Neuronal stem cell (in vitro differentiated cells): ENCODE results near the gene CEPT1.

Experiments
- DNase-seq: peaks from one replicate; pipeline ENCODE4 v3.0.0-alpha.2; 2013; ENCODE audit warnings: low spot score
- H2AFZ ChIP-seq: one replicate; pipeline ENCODE4 v1.6.1; 2013; ENCODE audit warnings: mild to moderate bottlenecking, low read length, inconsistent platforms
- H2AK5ac ChIP-seq: 2 replicates; pipeline ENCODE4 v1.6.1; 2013; ENCODE audit warnings: low read depth, mild to moderate bottlenecking, inconsistent platforms, low read length, moderate library complexity, mixed read lengths
- H2BK120ac ChIP-seq: 2 replicates; pipeline ENCODE4 v1.6.1; 2013; ENCODE audit warnings: low read depth, mild to moderate bottlenecking, inconsistent platforms, low read length, moderate library complexity, mixed read lengths
- H2BK12ac ChIP-seq: one replicate; pipeline ENCODE4 v1.6.1; 2013; ENCODE audit warnings: low read length, inconsistent platforms
- H2BK15ac ChIP-seq: 2 replicates; pipeline ENCODE4 v1.6.1; 2013; ENCODE audit warnings: mild to moderate bottlenecking, low read length, inconsistent platforms, mixed read lengths
- H2BK5ac ChIP-seq: one replicate; pipeline ENCODE4 v1.6.1; 2013; ENCODE audit warnings: inconsistent platforms, mild to moderate bottlenecking, low read length, moderate library complexity
- H3K14ac ChIP-seq: one replicate; pipeline ENCODE4 v1.6.1; 2013; ENCODE audit warnings: low read length, inconsistent platforms
- H3K18ac ChIP-seq: 2 replicates; pipeline ENCODE4 v1.6.1; 2013; ENCODE audit warnings: low read length, inconsistent platforms
- H3K23ac ChIP-seq: 2 replicates; pipeline ENCODE4 v1.6.1; 2013; ENCODE audit warnings: low read depth, mild to moderate bottlenecking, mixed read lengths, low read length, inconsistent platforms; ENCODE audit not compliant: poor library complexity
- H3K27ac ChIP-seq: replicated peaks from 3 replicates; pipeline ENCODE4 v1.5.1; 2013; ENCODE audit warnings: low read length, inconsistent platforms
- H3K27me3 ChIP-seq, 3 experiments: 2 replicates each; pipeline ENCODE4 v1.6.1; 2013; ENCODE audit warnings: low read length in 3 of 3, mild to moderate bottlenecking in 2 of 3, inconsistent platforms in 1 of 3, low read depth in 1 of 3, mixed read lengths in 1 of 3, moderate library complexity in 1 of 3; ENCODE audit not compliant: control insufficient read depth in 3 of 3, insufficient read depth in 3 of 3
- H3K36me3 ChIP-seq, 2 donors: replicated peaks in 1 of 2; 2 replicates each; pipeline ENCODE4 v1.6.1; 2013; ENCODE audit warnings: low read length in 2 of 2; ENCODE audit not compliant: control insufficient read depth in 2 of 2, insufficient read depth in 2 of 2
- H3K4ac ChIP-seq: 2 replicates; pipeline ENCODE4 v1.6.1; 2013; ENCODE audit warnings: inconsistent platforms, mild to moderate bottlenecking, low read length, moderate library complexity
- H3K4me1 ChIP-seq, 2 donors: 1 replicate in 1 of 2; 2 replicates in 1 of 2; pipeline ENCODE4 v1.6.1; 2013; ENCODE audit warnings: low read length in 2 of 2, low read depth in 1 of 2; ENCODE audit not compliant: control insufficient read depth in 2 of 2, insufficient read depth in 1 of 2
- H3K4me2 ChIP-seq: one replicate; pipeline ENCODE4 v1.6.1; 2013; ENCODE audit warnings: mild to moderate bottlenecking, low read length, inconsistent platforms; ENCODE audit not compliant: insufficient read depth, poor library complexity, severe bottlenecking
- H3K4me3 ChIP-seq, 2 donors: 2 replicates each; pipeline ENCODE4 v1.5.1; 2013; ENCODE audit warnings: low read length in 2 of 2, mild to moderate bottlenecking in 2 of 2, inconsistent platforms in 1 of 2, moderate library complexity in 1 of 2
- H3K79me1 ChIP-seq: one replicate; pipeline ENCODE4 v1.6.1; 2013; ENCODE audit warnings: low read depth, mild to moderate bottlenecking, inconsistent platforms, low read length, moderate library complexity
- H3K9ac ChIP-seq: one replicate; pipeline ENCODE4 v1.6.1; 2013; ENCODE audit warnings: mild to moderate bottlenecking, low read depth, low read length, inconsistent platforms; ENCODE audit not compliant: poor library complexity
- H3K9me3 ChIP-seq, 2 donors: replicated peaks in 1 of 2; 2 replicates each; pipeline versions ENCODE3 to v1.6.1; 2013; ENCODE audit warnings: low read length in 2 of 2, mild to moderate bottlenecking in 2 of 2, inconsistent platforms in 1 of 2, low read depth in 1 of 2, mixed read lengths in 1 of 2, moderate library complexity in 1 of 2; ENCODE audit not compliant: control insufficient read depth in 2 of 2, insufficient read depth in 1 of 2
- H4K8ac ChIP-seq: one replicate; pipeline ENCODE4 v1.6.1; 2013; ENCODE audit warnings: low read depth, mild to moderate bottlenecking, inconsistent platforms, low read length, moderate library complexity
- H4K91ac ChIP-seq: one replicate; pipeline ENCODE4 v1.6.1; 2013; ENCODE audit warnings: low read length, low read depth, mild to moderate bottlenecking, inconsistent platforms; ENCODE audit not compliant: poor library complexity
- WGBS, 2 donors: extraction: QIAGEN DNeasy Blood & Tissue Kit; methylation state at CpG; one replicate each; pipeline ENCODE4 v1.1.7; 2013; ENCODE audit warnings: missing lambda C conversion rate in 2 of 2, mixed read lengths in 1 of 2; ENCODE audit not compliant: insufficient read length in 2 of 2, insufficient replicate concordance in 1 of 2; ENCODE audit errors: extremely low coverage in 2 of 2; 5-methylcytosine and 5-hydroxymethylcytosine counted together

CEPT1 gene

DNA sequence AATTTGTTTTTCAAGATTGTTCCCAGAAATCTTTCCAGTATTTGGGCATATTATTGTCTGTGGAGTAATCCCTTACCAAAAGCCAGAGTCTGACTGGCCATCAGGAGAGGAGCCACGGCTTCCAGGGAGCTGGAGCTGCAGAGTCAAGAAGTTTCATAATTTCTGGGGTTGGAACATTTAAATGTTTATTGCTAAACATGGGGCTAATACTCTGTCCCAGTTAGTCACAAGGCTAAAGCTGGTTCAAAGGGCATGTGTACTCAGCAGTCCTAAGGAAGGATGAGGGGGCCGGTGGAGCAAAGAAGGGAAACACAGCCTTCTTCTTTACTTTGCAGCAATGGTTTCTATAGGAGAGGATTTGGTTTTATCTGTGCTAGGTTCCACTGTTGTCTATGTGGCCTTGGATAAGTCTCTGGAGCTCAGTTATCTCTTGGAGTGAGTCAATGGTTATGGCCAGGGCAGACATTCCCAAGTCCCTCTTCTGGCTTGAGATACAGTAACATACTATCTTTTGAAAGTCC, 51.0 kb downstream of the CEPT1 start:
- H3K4me1 ChIP-seq: no peaks in the 10 kb centered on the region
- H4K91ac ChIP-seq: no peak overlapping the region
- H2BK15ac ChIP-seq: no peak overlapping the region
- H3K36me3 ChIP-seq: peaks cover 6 to 31% of the 10 kb centered on the region in 2 donors
- H3K4ac ChIP-seq: no peak overlapping the region
- no peak overlapping the region for H3K9ac ChIP-seq
- H3K27me3 ChIP-seq: no peaks in the 10 kb centered on the region
- WGBS, 2 donors: no CpG with 5 or more reads among the region's 2 CpGs
- H2BK12ac ChIP-seq: no peak overlapping the region
- no peak overlapping the region for H3K23ac ChIP-seq
- H2AK5ac ChIP-seq: no peak overlapping the region
- no peak overlapping the region for H3K27ac ChIP-seq
- no peak overlapping the region for H2BK120ac ChIP-seq
- H3K9me3 ChIP-seq: no peaks in the 10 kb centered on the region
- no peak overlapping the region for H4K8ac ChIP-seq
- no peak overlapping the region for H3K4me3 ChIP-seq
- no peak for DNase-seq
- no peak overlapping the region for H2AFZ ChIP-seq
- H3K79me1 ChIP-seq: no peaks in the 10 kb centered on the region
- no peak overlapping the region for H3K14ac ChIP-seq
- no peak overlapping the region for H2BK5ac ChIP-seq
- no peak overlapping the region for H3K4me2 ChIP-seq
- H3K18ac ChIP-seq: no peak overlapping the region

DNA sequence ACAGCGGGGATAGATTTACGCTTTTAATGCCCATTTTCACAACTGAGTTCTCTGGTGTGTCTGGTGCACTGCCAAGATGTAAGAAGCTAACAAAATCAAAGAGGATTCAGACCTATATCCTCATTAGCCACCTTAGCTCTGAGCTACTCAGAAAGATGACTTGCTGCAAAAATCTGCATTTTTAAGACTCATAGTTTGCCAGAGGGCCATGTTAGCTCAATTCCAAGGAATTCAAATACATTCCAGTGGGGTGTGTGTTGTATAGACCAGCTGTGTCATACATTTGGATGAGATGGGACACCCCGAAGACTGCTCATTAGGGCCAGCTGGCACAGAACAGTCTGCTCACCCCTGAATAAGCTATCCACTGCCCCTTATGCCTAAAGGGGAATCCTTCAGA, 51.5 kb downstream of the CEPT1 start:
- H2BK15ac ChIP-seq: no peak overlapping the region
- no CpG with 5 or more reads among the region's 3 CpGs for WGBS, 2 donors
- no peak overlapping the region for H2BK120ac ChIP-seq
- no peak overlapping the region for H3K23ac ChIP-seq
- H3K9ac ChIP-seq: no peak overlapping the region
- H3K4me3 ChIP-seq: no peak overlapping the region
- H3K27ac ChIP-seq: no peak overlapping the region
- no peak overlapping the region for H4K91ac ChIP-seq
- no peak overlapping the region for H3K18ac ChIP-seq
- H3K9me3 ChIP-seq: no peaks in the 10 kb centered on the region
- H3K36me3 ChIP-seq: peaks cover 6 to 26% of the 10 kb centered on the region in 2 donors
- H3K27me3 ChIP-seq: no peaks in the 10 kb centered on the region
- peaks cover 0 to 2% of the 10 kb centered on the region in 2 donors for H3K4me1 ChIP-seq
- no peak overlapping the region for H3K14ac ChIP-seq
- H3K4ac ChIP-seq: no peak overlapping the region
- H2BK12ac ChIP-seq: no peak overlapping the region
- DNase-seq: no peak
- H2BK5ac ChIP-seq: no peak overlapping the region
- no peaks in the 10 kb centered on the region for H3K79me1 ChIP-seq
- no peak overlapping the region for H2AK5ac ChIP-seq
- H3K4me2 ChIP-seq: no peak overlapping the region
- no peak overlapping the region for H4K8ac ChIP-seq
- H2AFZ ChIP-seq: no peak overlapping the region

DNA sequence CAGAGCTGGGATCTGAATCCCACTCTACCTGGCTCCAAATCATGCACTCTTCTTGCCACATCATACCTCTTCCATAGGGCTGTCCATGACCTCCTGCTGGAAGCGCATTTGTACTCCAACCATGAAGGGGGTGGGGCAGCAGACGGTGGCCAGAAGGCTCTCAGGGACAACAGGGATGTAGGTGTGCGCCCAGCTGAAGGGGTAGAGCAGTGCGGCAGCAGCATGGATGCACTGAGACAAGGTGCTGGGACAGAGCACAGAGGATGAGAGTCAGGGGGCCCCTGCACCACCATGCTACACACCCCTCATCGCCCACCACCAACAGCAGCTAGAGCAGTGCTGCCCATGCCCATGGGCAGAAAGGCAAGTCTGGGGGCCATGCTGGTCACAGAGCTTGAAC, 52.1 kb downstream of the CEPT1 start:
- H3K27ac ChIP-seq: no peak overlapping the region

DNA sequence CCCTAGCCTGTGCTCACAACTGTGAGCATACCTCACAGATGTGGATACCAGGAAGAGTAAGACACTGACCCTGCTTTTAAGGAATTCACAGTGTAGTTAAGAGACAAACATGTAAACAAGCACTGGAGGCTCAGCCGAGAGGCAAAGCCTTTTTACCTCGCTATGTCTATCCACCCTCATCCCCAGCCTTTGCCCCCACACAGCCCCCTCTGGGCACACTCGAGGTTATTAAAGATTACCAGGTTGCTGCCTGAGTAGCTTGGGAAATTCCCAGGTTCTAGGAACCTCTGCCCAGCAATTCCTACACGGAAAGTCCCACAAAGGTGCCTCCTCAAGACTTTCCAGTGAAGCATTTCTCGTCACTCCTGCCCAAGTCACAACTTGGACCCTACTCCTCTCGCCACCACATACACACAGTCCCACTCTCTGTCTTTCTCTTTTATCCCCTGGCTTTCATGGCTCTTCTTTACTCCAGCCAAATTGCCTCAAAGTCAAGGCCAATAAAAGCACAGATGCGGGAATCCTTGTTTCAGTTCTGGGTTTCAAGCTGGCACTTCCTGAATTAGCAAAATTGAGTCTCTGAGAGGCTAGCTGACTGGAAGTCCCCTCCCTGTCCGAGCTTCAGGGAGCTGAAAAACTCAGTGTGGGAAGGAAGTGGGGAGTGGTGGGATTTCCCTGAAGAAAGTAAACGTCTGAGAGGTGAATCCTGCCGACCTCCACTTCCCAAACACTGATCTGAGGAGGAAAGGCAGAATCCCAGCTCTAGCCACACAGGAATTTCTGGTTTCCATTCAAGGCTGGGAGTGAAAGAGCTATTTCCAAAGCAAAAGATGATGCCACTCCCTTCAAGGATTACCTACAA, 52.9 kb downstream of the CEPT1 start:
- H2AK5ac ChIP-seq: no peak overlapping the region
- H3K4me2 ChIP-seq: no peak overlapping the region
- H3K4me3 ChIP-seq: no peak overlapping the region
- no peak overlapping the region for H2BK15ac ChIP-seq
- no peak overlapping the region for H3K14ac ChIP-seq
- no peak overlapping the region for H2BK120ac ChIP-seq
- no peak overlapping the region for H3K9ac ChIP-seq
- H4K91ac ChIP-seq: no peak overlapping the region
- H4K8ac ChIP-seq: no peak overlapping the region
- no peak overlapping the region for H3K23ac ChIP-seq
- no peaks in the 10 kb centered on the region for H3K9me3 ChIP-seq
- H3K36me3 ChIP-seq: peaks cover 0 to 12% of the 10 kb centered on the region in 2 donors
- no peak overlapping the region for H2AFZ ChIP-seq
- WGBS, 2 donors: no CpG with 5 or more reads among the region's 10 CpGs
- H3K4ac ChIP-seq: no peak overlapping the region
- no peak overlapping the region for H2BK12ac ChIP-seq
- H3K79me1 ChIP-seq: no peaks in the 10 kb centered on the region
- H3K27ac ChIP-seq: no peak overlapping the region
- no peak overlapping the region for H3K18ac ChIP-seq
- no peak for DNase-seq
- no peaks in the 10 kb centered on the region for H3K27me3 ChIP-seq
- no peak overlapping the region for H2BK5ac ChIP-seq
- peaks cover 0 to 2% of the 10 kb centered on the region in 2 donors for H3K4me1 ChIP-seq

More for the DNA sequence above, 52.1 kb downstream of the CEPT1 start:
- no peak overlapping the region for H4K8ac ChIP-seq
- peaks cover 0 to 2% of the 10 kb centered on the region in 2 donors for H3K4me1 ChIP-seq
- no peaks in the 10 kb centered on the region for H3K9me3 ChIP-seq
- H3K4ac ChIP-seq: no peak overlapping the region
- H2BK12ac ChIP-seq: no peak overlapping the region
- H2BK5ac ChIP-seq: no peak overlapping the region
- H2BK15ac ChIP-seq: no peak overlapping the region
- H4K91ac ChIP-seq: no peak overlapping the region
- H3K4me2 ChIP-seq: no peak overlapping the region
- WGBS, 2 donors: no CpG with 5 or more reads among the region's 5 CpGs
- H2AFZ ChIP-seq: no peak overlapping the region
- no peak overlapping the region for H3K23ac ChIP-seq
- no peak overlapping the region for H3K9ac ChIP-seq
- no peaks in the 10 kb centered on the region for H3K27me3 ChIP-seq
- DNase-seq: no peak
- H2AK5ac ChIP-seq: no peak overlapping the region
- H3K36me3 ChIP-seq: peaks cover 2 to 20% of the 10 kb centered on the region in 2 donors
- H3K14ac ChIP-seq: no peak overlapping the region
- H2BK120ac ChIP-seq: no peak overlapping the region
- H3K18ac ChIP-seq: peak overlapping the region; percentile 63
- no peak overlapping the region for H3K4me3 ChIP-seq
- no peaks in the 10 kb centered on the region for H3K79me1 ChIP-seq
